Liver (tissue), 9 donors: ENCODE measurements around the gene ARAP2. TPM values are rescaled to one million over a fixed set of nuclear protein-coding genes. Genes with fewer than 3 reads are reported as not detected.

Experiments
- DNase-seq: peaks from one replicate; pipeline ENCODE4 v3.0.0-alpha.2; 2017; ENCODE audit warnings: low spot score
- H3K27ac ChIP-seq, 2 donors: one replicate each; pipeline ENCODE4 v1.7.0; 2013; ENCODE audit warnings: inconsistent platforms in 2 of 2, low read length in 2 of 2, control low read depth in 1 of 2, low read depth in 1 of 2, mild to moderate bottlenecking in 1 of 2
- H3K27me3 ChIP-seq, 4 donors: one replicate each; pipeline versions ENCODE4 v1.6.1 to v1.7.0; 2013; ENCODE audit warnings: low read length in 3 of 4, inconsistent platforms in 1 of 4, mild to moderate bottlenecking in 1 of 4, moderate library complexity in 1 of 4; ENCODE audit not compliant: control insufficient read depth in 4 of 4, insufficient read depth in 4 of 4
- H3K36me3 ChIP-seq, 4 donors: one replicate each; pipeline versions ENCODE4 v1.6.1 to v1.7.0; 2013; ENCODE audit warnings: low read length in 3 of 4, mild to moderate bottlenecking in 3 of 4, low read depth in 1 of 4, moderate library complexity in 1 of 4; ENCODE audit not compliant: control insufficient read depth in 4 of 4, insufficient read depth in 3 of 4
- H3K4me1 ChIP-seq, 4 donors: one replicate each; pipeline versions ENCODE4 v1.6.1 to v1.7.0; 2013; ENCODE audit warnings: low read length in 3 of 4, mild to moderate bottlenecking in 3 of 4, moderate library complexity in 1 of 4; ENCODE audit not compliant: control insufficient read depth in 4 of 4, insufficient read depth in 4 of 4
- H3K4me3 ChIP-seq, 3 donors: one replicate each; pipeline versions ENCODE4 v1.6.1 to v1.7.0; 2013; ENCODE audit warnings: low read length in 3 of 3, control low read depth in 1 of 3, low read depth in 1 of 3, mild to moderate bottlenecking in 1 of 3
- H3K9ac ChIP-seq, 2 donors: one replicate each; pipeline ENCODE4 v1.7.0; 2013; ENCODE audit warnings: low read length in 2 of 2, mild to moderate bottlenecking in 2 of 2, moderate library complexity in 2 of 2, control low read depth in 1 of 2, low read depth in 1 of 2
- H3K9me3 ChIP-seq, 4 donors: one replicate each; pipeline versions ENCODE4 v1.6.1 to v1.7.0; 2013; ENCODE audit warnings: low read length in 3 of 4; ENCODE audit not compliant: control insufficient read depth in 4 of 4
- ATF3 ChIP-seq: IDR thresholded peaks from 2 replicates; pipeline ENCODE4 v1.6.1; 2016; ENCODE audit warnings: antibody characterized with exemption
- CTCF ChIP-seq: fragments of 150-350 bp; IDR thresholded peaks from 2 replicates; pipeline ENCODE4 v1.5.1; 2017; ENCODE audit warnings: improper control_type of control experiment, low read depth, low read length; ENCODE audit not compliant: missing input control
- EGR1 ChIP-seq, 2 donors: IDR thresholded peaks; 2 replicates each; pipeline ENCODE4 v1.6.1; 2016 to 2018; ENCODE audit warnings: antibody characterized with exemption in 2 of 2, low read depth in 2 of 2
- FOXA2 ChIP-seq: IDR thresholded peaks from 2 replicates; pipeline ENCODE4 v1.6.1; 2016; ENCODE audit warnings: antibody characterized with exemption
- GABPA ChIP-seq, 2 donors: IDR thresholded peaks in 1 of 2; conservative IDR thresholded peaks in 1 of 2; 2 replicates each; pipeline ENCODE4 v1.6.1; 2016; ENCODE audit warnings: antibody characterized with exemption in 2 of 2, mild to moderate bottlenecking in 1 of 2, moderate library complexity in 1 of 2
- JUND ChIP-seq, 2 donors: IDR thresholded peaks; 2 replicates each; pipeline ENCODE4 v1.6.1; 2016; ENCODE audit warnings: antibody characterized with exemption in 2 of 2
- NR2F2 ChIP-seq: IDR thresholded peaks from 2 replicates; pipeline ENCODE4 v1.6.1; 2016; ENCODE audit warnings: antibody characterized with exemption
- RAD21 ChIP-seq, 2 donors: IDR thresholded peaks; 2 replicates each; pipeline ENCODE4 v1.6.1; 2016; ENCODE audit warnings: antibody characterized with exemption in 2 of 2, mild to moderate bottlenecking in 2 of 2
- REST ChIP-seq: IDR thresholded peaks from 2 replicates; pipeline ENCODE4 v1.6.1; 2016; ENCODE audit warnings: antibody characterized with exemption, mild to moderate bottlenecking
- RXRA ChIP-seq, 2 donors: IDR thresholded peaks; 2 replicates each; pipeline ENCODE4 v1.6.1; 2017 to 2018; ENCODE audit warnings: antibody characterized with exemption in 2 of 2, mild to moderate bottlenecking in 1 of 2
- YY1 ChIP-seq: IDR thresholded peaks from 2 replicates; pipeline ENCODE4 v1.6.1; 2016; ENCODE audit warnings: antibody characterized with exemption, mild to moderate bottlenecking
- ZBTB33 ChIP-seq: IDR thresholded peaks from 2 replicates; pipeline ENCODE4 v1.6.1; 2016; ENCODE audit warnings: antibody characterized with exemption
- WGBS: extraction: QIAGEN DNeasy Blood & Tissue Kit; methylation state at CpG from one replicate; pipeline ENCODE4 v1.1.7; 2013; 5-methylcytosine and 5-hydroxymethylcytosine counted together
- polyA plus RNA-seq, 2 donors: library from polyadenylated mRNA; stranded (reverse) in 1 of 2; unstranded in 1 of 2; fragments of 200-250 nt in 1 of 2; fragments of >200 nt in 1 of 2; fragmentation: Nextera tagmentation in 1 of 2; extraction: Ambion mirVana in 1 of 2; gene quantifications; one replicate each; pipeline versions ENCODE4 v1.2.1 to v1.2.3, GENCODE V29; 2013 to 2015
- total RNA-seq, 2 donors: library from RNA; depleted of rRNA; stranded (reverse); fragments of >200 nt; gene quantifications; one replicate each; pipeline ENCODE4 v1.2.3, GENCODE V29; 2014
- donor health status: healthy.
- donor health status: healthy.
- donor health status: healthy.
- donor health status: healthy.
- donor health status: healthy.

The ARAP2 gene
- total and polyA plus RNA-seq, 4 donors = 1.6 to 23.6 (median 5.4) TPM

DNA sequence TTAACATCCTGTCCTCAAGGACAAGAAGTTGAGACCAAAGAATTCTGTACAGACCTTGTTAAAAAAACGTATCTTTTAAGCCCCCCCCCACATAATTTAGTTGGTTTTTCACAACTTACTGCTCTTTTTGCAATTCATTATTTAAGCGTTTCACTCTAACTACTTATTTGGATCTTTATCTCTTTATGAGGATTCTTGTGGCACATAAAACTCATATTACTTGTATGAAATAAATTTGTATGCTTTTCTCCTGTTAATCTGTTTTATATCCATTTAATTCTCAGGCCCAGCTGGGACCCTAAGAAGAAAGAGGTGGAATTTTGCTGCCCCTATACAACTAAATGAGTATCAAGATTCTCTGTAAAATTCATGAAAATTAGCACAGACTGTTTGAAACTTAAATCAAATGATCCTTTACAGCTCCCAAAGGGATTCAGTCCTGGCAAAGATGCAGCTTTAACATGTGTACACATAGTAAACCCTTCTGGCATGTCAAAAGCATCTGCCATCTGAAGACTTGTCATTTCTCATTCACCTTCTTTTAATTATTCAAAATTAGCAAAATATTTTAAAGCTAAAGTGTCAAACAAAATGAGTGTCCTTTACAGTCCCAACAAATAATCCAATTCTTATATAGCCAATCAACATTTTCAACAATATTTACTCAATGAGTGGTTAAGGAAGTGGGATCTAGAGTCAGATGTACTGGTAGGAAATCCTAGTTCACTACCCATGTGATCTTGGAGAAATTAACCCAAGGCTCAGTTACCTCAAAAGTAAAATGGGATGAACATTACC is 17.7 kb downstream of the ARAP2 start (continued):
- TF ChIP-seq ZBTB33 (no peak), EGR1 (IDR thresholded peaks at IDR 0.05; ENCODE audit: low read depth in 2 of 2) (no peak)

DNA sequence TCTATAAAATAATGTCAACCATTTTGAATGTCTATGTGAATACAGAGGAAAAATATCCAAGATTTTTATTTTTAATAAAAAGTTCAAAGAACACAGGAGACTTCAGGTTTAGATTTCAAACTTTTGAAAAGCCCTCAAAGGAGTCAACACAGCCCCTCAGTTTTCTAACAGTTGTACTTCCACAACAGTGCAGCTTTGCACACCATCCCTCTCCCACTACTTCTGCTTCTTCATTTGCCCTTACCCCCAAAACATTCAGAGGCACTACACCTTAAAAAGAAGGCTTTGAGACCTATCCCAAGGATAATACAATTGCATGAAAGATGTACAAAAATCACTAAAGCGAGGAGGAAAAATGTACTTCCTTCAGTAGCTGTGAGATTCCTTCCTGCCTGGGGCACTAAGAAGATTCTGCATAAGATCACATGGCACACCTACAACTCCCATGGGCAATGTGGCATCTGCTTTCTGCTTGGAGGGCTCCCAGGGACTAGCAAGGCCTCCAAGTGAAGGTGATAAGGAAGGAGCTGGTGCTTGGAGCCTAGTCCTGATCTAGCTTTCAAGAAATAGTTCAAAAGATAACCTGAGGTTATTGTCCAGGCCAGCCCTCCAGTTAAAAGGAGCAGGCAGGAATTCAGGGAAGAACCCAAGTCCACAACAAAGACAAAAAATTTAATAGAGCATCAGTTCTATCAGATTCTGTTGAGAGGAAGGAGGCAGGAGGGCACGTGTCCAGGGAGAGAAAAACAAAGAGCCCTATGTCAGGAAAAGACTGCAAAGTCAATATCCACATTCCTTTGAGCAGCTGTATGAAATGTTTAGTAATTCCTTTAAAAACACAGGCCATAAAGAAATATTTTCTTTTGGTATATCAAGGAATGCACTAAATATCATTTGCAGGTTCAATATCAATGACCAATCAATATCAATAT is 19.1 kb downstream of the ARAP2 start:
- H3K9ac ChIP-seq = no peak overlapping the region
- DNase-seq = no peak
- no peak overlapping the region for H3K4me3 ChIP-seq
- no peaks in the 10 kb centered on the region for H3K36me3 ChIP-seq
- no peak overlapping the region for H3K27ac ChIP-seq
- WGBS = 72% methylated on average over 2 of the region's 2 CpGs
- H3K4me1 ChIP-seq = peaks cover 0 to 17% (median 3%) of the 10 kb centered on the region in 4 donors
- H3K9me3 ChIP-seq = no peaks in the 10 kb centered on the region
- H3K27me3 ChIP-seq = no peaks in the 10 kb centered on the region
- TF ChIP-seq YY1 = no peak

DNA sequence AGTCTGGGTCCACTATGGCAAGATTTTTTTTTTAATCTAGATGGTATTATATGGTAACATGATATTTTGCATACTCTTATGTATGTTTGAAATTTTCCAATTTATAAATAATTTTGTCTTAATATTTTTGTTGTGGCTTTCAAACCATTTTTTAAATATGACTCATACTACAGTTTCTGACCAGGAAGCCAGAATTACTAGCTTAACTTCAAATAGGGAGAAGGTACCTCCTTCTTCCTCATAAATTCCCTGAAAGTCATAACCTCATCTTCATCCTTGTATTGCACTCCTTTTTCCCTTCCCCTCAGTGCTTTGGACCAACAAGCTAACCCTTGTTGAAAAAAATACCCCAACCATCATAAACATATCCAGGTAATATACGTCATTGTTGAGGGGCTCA is 21.6 kb downstream of the ARAP2 start:
- Histone ChIP-seq H3K27me3 (no peaks in the 10 kb centered on the region), H3K9ac (no peak overlapping the region), H3K9me3 (no peaks in the 10 kb centered on the region), H3K27ac (no peak overlapping the region), H3K4me3 (no peak overlapping the region), H3K4me1 (peaks cover 0 to 17% (median 2%) of the 10 kb centered on the region in 4 donors), H3K36me3 (peaks cover 0 to 4% (median 0%) of the 10 kb centered on the region in 4 donors)
- no peak for DNase-seq
- WGBS = 96% methylated on average over 1 of the region's 1 CpG
- TF ChIP-seq RXRA (IDR thresholded peaks at IDR 0.05) (no peak), GABPA (IDR thresholded peaks at IDR 0.05 in 1 of 2, conservative IDR thresholded peaks at IDR 0.05 in 1 of 2) (no peak), CTCF (no peak), EGR1 (IDR thresholded peaks at IDR 0.05; ENCODE audit: low read depth in 2 of 2) (no peak), JUND (IDR thresholded peaks at IDR 0.05) (no peak), FOXA2 (no peak), ATF3 (no peak), NR2F2 (no peak), REST (no peak), RAD21 (IDR thresholded peaks at IDR 0.05) (no peak)
